GM19467 (cell line): ENCODE results near the gene MAFG.

Source experiments
- ATAC-seq: cut with Tn5 transposase; IDR thresholded peaks from one replicate; pipeline ENCODE4 v1.9.1; 2021; ENCODE audit warnings: mild to moderate bottlenecking, moderate library complexity; ENCODE audit not compliant: unreplicated experiment

Gene MAFG

GRCh38 chr17:81899514-81900166 lies 27.9 kb downstream of the MAFG start:
- ATAC-seq = no peak

- no peak for ATAC-seq
Observed at GRCh38 chr17:81898885-81899284, 28.6 kb downstream of the MAFG start.

- no peak for ATAC-seq
Observed at GRCh38 chr17:81898029-81898866, 29.3 kb downstream of the MAFG start.

- no peak for ATAC-seq
Observed at GRCh38 chr17:81895400-81895799, 32.1 kb downstream of the MAFG start.

GRCh38 chr17:81891303-81891552 lies 36.3 kb downstream of the MAFG start:
- no peak for ATAC-seq

- ATAC-seq = peak; percentile 3
Observed at GRCh38 chr17:81890447-81891302, 36.9 kb downstream of the MAFG start.

- ATAC-seq = no peak
Observed at GRCh38 chr17:81889602-81890001, 37.9 kb downstream of the MAFG start.

- ATAC-seq = no peak
Observed at GRCh38 chr17:81888988-81889595, 38.4 kb downstream of the MAFG start.

GRCh38 chr17:81888105-81888987 lies 39.2 kb downstream of the MAFG start:
- ATAC-seq = no peak

GRCh38 chr17:81885869-81886548 lies 41.5 kb downstream of the MAFG start:
- no peak for ATAC-seq

- ATAC-seq = no peak
Observed at GRCh38 chr17:81885454-81885853, 42.1 kb downstream of the MAFG start.

GRCh38 chr17:81884968-81885367 lies 42.6 kb downstream of the MAFG start:
- ATAC-seq = no peak

GRCh38 chr17:81884520-81884919 lies 43.0 kb downstream of the MAFG start:
- no peak for ATAC-seq

GRCh38 chr17:81879121-81879520 lies 48.4 kb downstream of the MAFG start:
- ATAC-seq = no peak

- no peak for ATAC-seq
Observed at GRCh38 chr17:81878294-81878693, 49.2 kb downstream of the MAFG start.

GRCh38 chr17:81877569-81877968 lies 50.0 kb downstream of the MAFG start:
- no peak for ATAC-seq

- peak; percentile 34 for ATAC-seq
Observed at GRCh38 chr17:81871387-81872230, 55.9 kb downstream of the MAFG start.

GRCh38 chr17:81870981-81871386 lies 56.6 kb downstream of the MAFG start, which contains the start of gene ARHGDIA:
Gene ARHGDIA (minus strand): TSS chr17:81871337. CDS start chr17:81869930, 1,407 bp downstream.
- ATAC-seq = peak; percentile 7
